ENCODE data around the gene PSMD13.
A peak's percentile ranks its signal among the peaks of the same experiment; 100 is the strongest.

Gene PSMD13

GRCh38 chr11:205221-206001 lies 31.4 kb upstream of the PSMD13 start:
- no peak for DNase-seq

- no peak for DNase-seq
These were observed 30.8 kb upstream of the PSMD13 start for GRCh38 chr11:206002-206384.

DNA sequence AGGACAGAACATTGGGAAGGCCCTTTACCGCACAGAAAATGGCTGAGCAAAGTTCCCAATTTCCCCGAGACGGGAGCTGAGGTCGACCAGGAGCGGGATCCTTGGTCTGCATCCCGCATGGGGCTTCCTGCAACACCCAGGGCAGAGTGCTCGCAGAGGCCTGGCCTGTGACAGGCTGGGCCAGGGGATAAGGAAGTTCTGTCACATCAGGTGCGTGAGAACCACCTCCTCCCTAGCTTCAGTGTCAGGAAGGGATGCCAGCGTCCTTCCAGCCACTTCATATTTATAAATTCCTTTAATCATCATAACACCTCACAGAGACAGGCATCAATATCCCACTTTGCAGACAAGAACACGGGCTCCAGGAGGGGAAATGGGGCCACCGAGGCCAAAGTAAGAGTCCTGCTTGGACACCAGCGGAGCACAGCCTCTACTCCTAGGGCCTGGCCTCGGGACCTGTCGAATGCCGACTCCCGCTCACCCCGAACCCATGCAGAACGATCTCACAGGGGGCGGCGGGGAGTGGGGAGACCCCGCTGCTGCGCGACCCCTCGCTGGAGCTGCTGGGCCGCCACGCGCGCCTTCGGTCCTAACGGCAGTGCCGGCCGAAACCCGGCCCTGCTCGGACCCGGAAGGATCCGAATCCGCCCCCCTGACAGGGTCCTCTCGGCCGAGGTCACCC lies 30.1 kb upstream of the PSMD13 start:
- DNase-seq: no peak

GRCh38 chr11:207208-207862 lies 29.4 kb upstream of the PSMD13 start, which contains the start of the genes BET1L and RIC8A:
BET1L (minus strand) TSS chr11:207399; CDS start chr11:207321, 78 bp downstream.
RIC8A (plus strand) TSS chr11:207708; CDS start chr11:208855, 1,147 bp downstream.
- DNase-seq: peak; percentile 95

DNA sequence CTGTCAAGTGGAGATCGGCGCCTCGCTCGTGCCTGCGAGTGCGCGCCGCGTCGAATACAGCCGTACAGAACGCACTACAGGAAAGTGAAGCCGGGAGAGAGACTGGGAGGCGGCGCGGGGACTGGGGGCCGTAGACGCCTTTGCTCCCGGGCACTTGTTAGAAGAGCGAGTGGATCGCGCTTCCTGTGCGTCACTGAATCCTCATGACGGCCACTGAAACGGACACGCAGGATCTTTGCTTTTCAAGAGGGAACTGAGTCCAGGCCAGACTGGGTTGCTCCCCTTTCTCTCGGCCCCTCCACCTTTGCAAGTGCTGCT lies 29.0 kb upstream of the PSMD13 start:
- no peak for DNase-seq

GRCh38 chr11:208181-208916 lies 28.4 kb upstream of the PSMD13 start:
- peak; percentile 52 for DNase-seq

GRCh38 chr11:208917-209260 lies 27.9 kb upstream of the PSMD13 start:
- DNase-seq: no peak

- DNase-seq: no peak
These were observed 27.3 kb upstream of the PSMD13 start for GRCh38 chr11:209275-210121.

DNA sequence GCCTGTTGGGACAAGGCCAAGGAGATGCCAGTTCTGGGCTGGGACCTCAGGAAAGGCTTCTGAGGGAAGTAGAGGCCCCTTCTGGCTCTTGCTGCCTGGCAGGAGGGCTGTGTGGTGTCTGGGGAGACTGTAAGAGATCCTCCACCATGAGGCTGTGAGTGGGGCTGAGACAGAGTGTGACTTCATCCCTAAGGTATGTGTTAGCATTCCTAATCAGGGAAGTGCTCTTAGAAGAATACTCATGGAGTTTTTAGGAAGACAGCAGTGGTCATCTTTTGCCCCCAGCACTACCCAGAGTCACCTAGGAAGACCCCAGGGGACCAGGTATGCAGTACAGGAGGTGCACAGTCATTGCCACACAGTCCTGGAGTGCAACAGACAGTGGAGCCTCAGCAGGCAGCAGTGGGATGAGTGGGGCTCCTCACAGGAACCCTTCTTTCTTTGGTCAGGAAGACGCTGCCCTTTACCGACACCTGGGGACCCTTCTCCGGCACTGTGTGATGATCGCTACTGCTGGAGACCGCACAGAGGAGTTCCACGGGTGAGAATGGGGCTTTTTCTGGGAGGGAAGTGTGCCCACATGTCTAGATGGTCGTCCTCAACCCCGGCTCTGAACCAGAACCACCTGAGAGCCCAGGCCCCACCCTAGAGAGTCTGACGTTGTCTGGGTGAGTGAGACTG lies 26.5 kb upstream of the PSMD13 start:
- DNase-seq: no peak

DNA sequence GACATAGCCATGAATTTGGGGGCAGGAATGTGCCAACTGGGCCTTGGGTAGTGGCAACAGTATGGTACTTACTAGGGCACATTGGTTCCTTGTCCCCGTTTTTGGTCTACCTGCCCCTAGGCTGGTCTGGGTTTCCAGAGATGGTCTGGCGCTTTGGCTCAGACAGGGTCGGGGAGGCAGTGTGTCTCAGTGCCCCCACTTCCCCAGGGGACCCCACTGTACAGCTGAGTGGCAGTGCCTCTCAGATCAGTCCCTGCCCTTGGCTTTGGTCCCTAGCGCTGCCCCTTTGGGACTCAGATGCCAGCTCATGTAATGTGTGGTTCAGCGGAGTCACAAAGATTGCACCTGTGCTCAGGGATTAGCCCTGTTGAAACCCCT lies 26.0 kb upstream of the PSMD13 start:
- DNase-seq: no peak

DNA sequence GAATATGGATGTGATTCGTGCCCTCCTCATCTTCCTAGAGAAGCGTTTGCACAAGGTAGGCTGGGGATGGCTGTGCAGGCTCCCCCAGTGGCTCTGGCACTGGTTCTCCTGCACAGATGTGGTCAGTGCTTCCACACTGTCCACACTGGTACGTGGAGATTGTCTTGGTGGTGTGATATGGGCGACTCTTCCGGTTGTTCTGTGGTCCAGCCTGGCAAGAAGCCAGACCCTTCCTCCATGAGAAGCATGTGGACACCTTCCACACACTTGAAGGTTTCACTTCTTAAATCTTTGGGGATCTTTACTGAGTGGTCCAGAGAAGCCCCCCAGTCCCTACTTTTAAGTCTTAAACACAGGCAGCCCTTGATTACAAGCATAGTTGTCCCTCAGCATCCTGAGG lies 25.5 kb upstream of the PSMD13 start:
- DNase-seq: no peak

- no peak for DNase-seq
These were observed 25.0 kb upstream of the PSMD13 start for GRCh38 chr11:211741-212140.

- no peak for DNase-seq
These were observed 24.4 kb upstream of the PSMD13 start for GRCh38 chr11:212150-213100.

GRCh38 chr11:213111-213510 lies 23.7 kb upstream of the PSMD13 start:
- no peak for DNase-seq

GRCh38 chr11:214083-214482 lies 22.7 kb upstream of the PSMD13 start:
- DNase-seq: no peak

GRCh38 chr11:215581-216037 lies 21.2 kb upstream of the PSMD13 start:
- DNase-seq: no peak

- DNase-seq: peak; percentile 69
These were observed 20.4 kb upstream of the PSMD13 start for GRCh38 chr11:216081-216974.

DNA sequence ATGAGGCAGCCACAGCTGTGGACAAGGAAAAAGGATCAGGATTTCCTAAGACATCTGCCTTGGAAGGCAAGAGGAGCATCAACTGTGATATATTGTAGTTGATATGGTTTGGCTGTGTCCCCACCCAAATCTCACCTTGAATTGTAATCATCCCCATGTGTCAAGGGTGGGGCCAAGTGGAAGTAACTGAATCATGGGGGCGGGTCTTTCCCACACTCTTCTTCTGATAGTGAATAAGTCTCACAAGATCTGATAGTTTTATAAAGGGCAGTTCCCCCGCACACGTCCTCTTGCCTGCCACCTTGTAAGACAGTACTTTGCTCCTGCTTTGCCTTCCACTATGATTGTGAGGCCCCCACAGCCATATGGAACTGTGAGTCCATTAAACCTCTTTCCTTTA lies 19.1 kb upstream of the PSMD13 start:
- DNase-seq: no peak

DNA sequence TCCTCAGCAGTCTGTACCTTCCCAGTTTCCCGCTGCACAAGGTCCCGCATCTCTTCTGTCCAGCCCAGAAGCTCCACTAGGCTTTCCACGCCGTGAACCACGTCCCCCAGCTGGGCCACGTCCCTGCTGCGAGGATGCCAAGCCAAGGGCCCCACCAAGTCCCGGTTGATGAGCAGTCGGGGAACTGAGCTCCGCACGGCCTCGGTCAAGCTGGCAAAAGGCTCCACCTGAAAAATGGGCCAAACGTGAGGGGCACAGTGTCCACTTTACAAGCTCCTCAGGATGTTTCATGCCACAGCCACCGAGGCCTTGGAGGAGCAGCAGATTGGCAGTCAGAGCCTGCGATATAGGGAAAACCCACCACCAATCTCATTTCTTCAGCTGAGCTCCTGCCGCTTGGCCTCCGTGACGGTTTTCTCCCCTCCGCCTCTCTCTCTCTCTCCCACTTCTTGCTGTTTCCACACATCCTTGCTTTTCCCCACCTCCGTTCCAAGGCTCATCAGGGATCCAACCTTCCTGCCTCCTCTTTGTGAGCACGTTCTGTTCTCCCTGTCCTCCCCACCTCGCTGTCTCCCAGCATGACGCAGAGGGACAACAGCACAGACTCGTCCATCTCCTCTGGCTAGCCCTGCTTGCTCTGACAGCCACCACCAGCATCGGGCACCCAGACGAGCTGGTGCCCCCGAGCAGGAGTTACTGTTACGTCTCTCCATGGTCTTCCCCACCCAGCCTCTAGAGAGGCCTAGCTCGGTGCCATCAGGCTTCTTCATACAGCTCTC lies 17.8 kb upstream of the PSMD13 start:
- no peak for DNase-seq

All from NCI-H526 treated with DMSO at 0.1 percent for 48 hours (cell line).